Activated CD4-positive, alpha-beta T cell treated with anti-CD3 and anti-CD28 coated beads, Interleukin-2, amount 10 ng/mL, durations not matched to agents 24 days and 14 days (primary cell): ENCODE measurements around the gene IFIT5. TPM values are rescaled to one million over a fixed set of nuclear protein-coding genes. Genes with fewer than 3 reads are reported as not detected.
"Not testable (repeated sequence)": the region's sequence is repeated elsewhere in the genome, so short reads cannot be mapped to it uniquely, and the experiment has no call there.

Experiments used
- DNase-seq: peaks from one replicate; pipeline ENCODE4 v3.0.0; 2022
- H3K27ac Mint-ChIP-seq: one replicate; pipeline ENCODE4 v1.8.0; 2022; ENCODE audit warnings: mild to moderate bottlenecking, mixed read lengths
- H3K27me3 Mint-ChIP-seq: one replicate; pipeline ENCODE4 v1.8.0; 2022; ENCODE audit warnings: mixed read lengths
- H3K36me3 Mint-ChIP-seq: one replicate; pipeline ENCODE4 v1.8.0; 2022; ENCODE audit warnings: low read depth, mild to moderate bottlenecking, mixed read lengths
- H3K4me1 Mint-ChIP-seq: one replicate; pipeline ENCODE4 v1.8.0; 2021; ENCODE audit warnings: mixed read lengths
- H3K4me3 Mint-ChIP-seq: one replicate; pipeline ENCODE4 v1.8.0; 2022; ENCODE audit warnings: mild to moderate bottlenecking, moderate library complexity, mixed read lengths
- H3K9me3 Mint-ChIP-seq: one replicate; pipeline ENCODE4 v1.8.0; 2021; ENCODE audit warnings: mixed read lengths
- intact Hi-C: fragments of 100-400 bp; cut with micrococcal nuclease; formaldehyde crosslinking; loops from one replicate; pipeline ENCODE4 v1.15.1; 2023
- total RNA-seq: library from RNA; stranded (reverse); gene quantifications from 2 replicates; pipeline ENCODE4 v1.2.3, GENCODE V29; 2022

IFIT5 gene
- total RNA-seq, 1 donor from 2014 or later = 9.5 TPM

DNA sequence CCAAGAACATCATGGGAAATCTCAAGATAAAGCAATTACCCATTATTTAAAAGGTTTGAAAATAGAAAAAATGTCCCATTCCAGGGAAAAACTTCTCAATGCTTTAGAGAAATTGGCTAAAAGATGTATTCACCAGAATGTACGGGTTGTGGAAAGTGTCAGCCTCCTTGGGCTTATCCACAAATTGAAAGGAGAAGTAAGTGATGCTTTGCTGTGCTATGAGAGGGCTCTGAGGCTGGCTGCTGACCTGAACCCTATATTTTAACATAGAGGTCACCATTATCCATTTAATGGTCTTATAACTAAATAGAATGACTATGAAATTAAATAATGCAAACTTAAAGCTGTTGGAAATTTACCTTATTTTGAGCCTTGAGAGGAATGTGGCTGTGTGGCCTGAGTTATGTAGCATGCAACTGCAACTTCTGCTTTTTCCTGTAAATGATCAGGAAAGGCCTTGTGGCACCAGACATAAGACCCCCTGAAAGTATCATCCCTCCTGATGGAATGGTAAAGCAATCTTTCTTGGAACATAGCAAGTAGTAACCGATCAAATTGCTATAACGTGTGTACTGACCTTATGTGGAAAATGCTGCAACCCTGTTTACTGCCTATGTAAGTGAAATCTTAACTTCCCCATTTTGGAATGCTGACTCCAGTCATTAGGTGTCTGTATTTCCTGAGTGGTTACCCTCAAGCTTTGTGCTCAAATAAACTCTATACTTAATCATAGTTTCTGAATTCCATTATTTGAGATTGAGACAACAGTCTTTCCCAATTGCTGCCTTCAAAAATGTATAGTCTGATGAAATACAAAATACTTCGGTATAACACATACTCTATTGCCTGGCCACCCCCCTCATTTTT, 29.7 kb upstream of the IFIT5 start:
- H3K4me1 Mint-ChIP-seq = no peaks in the 10 kb centered on the region
- H3K9me3 Mint-ChIP-seq = no peaks in the 10 kb centered on the region
- H3K27ac Mint-ChIP-seq = no peak overlapping the region
- DNase-seq = no peak
- H3K36me3 Mint-ChIP-seq = no peaks in the 10 kb centered on the region
- no peak overlapping the region for H3K4me3 Mint-ChIP-seq
- H3K27me3 Mint-ChIP-seq = peaks cover 22% of the 10 kb centered on the region
- intact Hi-C loops = no loop called here

- no peaks in the 10 kb centered on the region for H3K36me3 Mint-ChIP-seq
- peaks cover 15% of the 10 kb centered on the region for H3K4me1 Mint-ChIP-seq
- intact Hi-C loops = no loop called here
- H3K9me3 Mint-ChIP-seq = no peaks in the 10 kb centered on the region
- no peak for DNase-seq
- peaks cover 12% of the 10 kb centered on the region for H3K27me3 Mint-ChIP-seq
- H3K27ac Mint-ChIP-seq = no peak overlapping the region
- no peak overlapping the region for H3K4me3 Mint-ChIP-seq
Measured at GRCh38 chr10:89388806-89389205, 25.6 kb upstream of the IFIT5 start.

- Mint-ChIP-seq H3K36me3 (no peaks in the 10 kb centered on the region), H3K27ac (no peak overlapping the region), H3K9me3 (no peaks in the 10 kb centered on the region), H3K4me1 (peaks cover 18% of the 10 kb centered on the region), H3K27me3 (peaks cover 12% of the 10 kb centered on the region), H3K4me3 (no peak overlapping the region)
- no peak for DNase-seq
- intact Hi-C loops = no loop called here
Measured at GRCh38 chr10:89389254-89389653, 25.1 kb upstream of the IFIT5 start.

DNA sequence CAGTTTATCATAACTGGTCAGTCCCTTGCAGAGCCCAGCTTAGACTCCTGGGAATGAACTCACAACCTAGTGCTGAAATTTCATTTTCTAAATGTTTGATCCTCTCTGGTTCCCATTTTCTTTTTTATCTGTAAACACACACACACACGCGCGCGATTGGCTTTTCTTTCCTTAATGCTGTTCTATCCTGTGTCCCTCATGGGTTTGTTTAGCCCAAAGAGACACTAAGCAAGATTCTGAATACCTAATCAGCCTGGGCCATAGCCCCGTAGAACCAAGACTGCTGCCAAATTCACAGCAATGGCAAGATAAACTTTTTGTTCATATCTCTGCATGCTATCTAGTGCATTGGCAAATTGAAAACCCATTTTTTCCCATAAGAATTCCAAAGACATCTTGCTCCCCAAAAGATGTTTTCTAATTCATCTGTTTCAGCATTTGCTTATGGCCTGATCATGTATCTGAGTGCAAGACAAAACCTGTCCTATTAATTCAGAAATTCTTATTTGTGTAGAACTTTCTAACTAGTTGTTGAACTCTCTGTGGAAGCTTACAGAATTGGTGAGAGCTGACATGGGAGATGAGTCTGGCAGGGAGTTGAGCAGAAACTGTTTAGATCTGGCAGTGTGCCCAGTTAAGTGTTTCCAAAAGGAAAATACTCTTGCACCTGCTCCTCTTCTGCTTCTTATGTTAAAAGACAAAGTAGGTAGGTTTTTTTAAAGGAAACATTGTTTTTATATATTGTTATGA, 23.7 kb upstream of the IFIT5 start:
- Mint-ChIP-seq H3K9me3 (peaks cover 7% of the 10 kb centered on the region), H3K36me3 (peaks cover 7% of the 10 kb centered on the region), H3K4me1 (peaks cover 25% of the 10 kb centered on the region), H3K27ac (no peak overlapping the region), H3K4me3 (no peak overlapping the region), H3K27me3 (peaks cover 5% of the 10 kb centered on the region)
- intact Hi-C loops = no loop called here
- DNase-seq = no peak

DNA sequence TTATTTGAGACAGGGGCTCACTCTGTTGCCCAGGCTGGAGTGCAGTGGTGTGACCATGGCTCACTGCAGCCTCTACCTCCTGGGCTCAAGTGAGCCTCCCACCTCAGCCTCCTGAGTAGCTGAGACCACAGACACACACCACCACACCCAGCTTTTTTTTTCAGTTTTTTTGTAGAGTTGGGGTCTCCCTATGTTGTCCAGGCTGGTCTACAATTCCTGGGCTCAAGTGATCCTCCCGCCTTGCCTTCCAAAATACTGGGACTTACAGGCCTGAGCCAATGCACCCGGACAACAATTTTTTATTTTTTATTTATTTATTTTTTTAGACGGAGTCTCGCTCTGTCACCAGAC, 23.2 kb upstream of the IFIT5 start:
- DNase-seq, intact Hi-C loops, H3K9me3 Mint-ChIP-seq, H3K4me3 Mint-ChIP-seq, H3K27ac Mint-ChIP-seq, H3K36me3 Mint-ChIP-seq, H3K27me3 Mint-ChIP-seq: not testable (repeated sequence)
- peaks cover 26% of the 10 kb centered on the region for H3K4me1 Mint-ChIP-seq

- peaks cover 2% of the 10 kb centered on the region for H3K27me3 Mint-ChIP-seq
Measured at GRCh38 chr10:89391907-89392756, 22.2 kb upstream of the IFIT5 start, which contains the start of gene IFIT1. TSS of gene IFIT1 (plus strand) at chr10:89392623. CDS start at chr10:89392713, 90 bp downstream.

DNA sequence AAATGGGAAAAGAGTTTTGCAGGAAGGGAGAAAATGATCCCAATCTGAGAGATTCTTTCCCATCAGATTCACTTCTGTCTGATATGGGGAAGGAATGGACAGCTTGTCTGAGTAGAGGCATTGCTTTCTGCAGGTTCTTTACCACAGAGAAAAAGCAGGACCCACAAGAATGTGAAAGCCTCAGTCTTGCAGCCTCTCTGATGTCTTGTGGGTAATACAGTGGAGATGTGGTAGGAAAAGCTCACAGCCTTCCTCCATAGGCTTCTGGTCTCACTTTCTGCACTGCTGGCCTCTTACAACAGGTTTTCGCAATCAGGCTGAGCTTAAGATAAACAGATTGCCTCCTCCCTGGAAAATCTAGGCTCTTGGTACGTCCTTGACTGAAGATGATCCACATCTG, 21.4 kb upstream of the IFIT5 start:
- peak; percentile 76 for DNase-seq
- Mint-ChIP-seq H3K4me3 (peak overlapping the region; percentile 82), H3K9me3 (peaks cover 7% of the 10 kb centered on the region), H3K36me3 (peaks cover 17% of the 10 kb centered on the region), H3K27me3 (no peaks in the 10 kb centered on the region), H3K4me1 (peaks cover 33% of the 10 kb centered on the region), H3K27ac (no peak overlapping the region)
- intact Hi-C loops = loop anchor here (1.0 kb wide), 3 partner anchors 21 to 61 kb away; partner anchors contain the start of gene IFIT5

More at GRCh38 chr10:89391907-89392756, 22.2 kb upstream of the IFIT5 start, which contains the start of gene IFIT1:
- Mint-ChIP-seq H3K27ac (peak within 1 kb of the TSS; percentile 67), H3K36me3 (peaks cover 15% of the 10 kb centered on the region), H3K4me3 (peak within 1 kb of the TSS; percentile 82), H3K9me3 (peaks cover 7% of the 10 kb centered on the region), H3K4me1 (peaks cover 31% of the 10 kb centered on the region)
- intact Hi-C loops = loop anchor here (1.0 kb wide), 3 partner anchors 22 to 60 kb away; partner anchors contain the start of gene IFIT5
- DNase-seq = peak; percentile 88

GRCh38 chr10:89393898-89394297, 20.5 kb upstream of the IFIT5 start:
- no peak for DNase-seq
- Mint-ChIP-seq H3K4me3 (peak overlapping the region; percentile 82), H3K4me1 (peaks cover 36% of the 10 kb centered on the region), H3K36me3 (peaks cover 21% of the 10 kb centered on the region), H3K27me3 (no peaks in the 10 kb centered on the region), H3K27ac (no peak overlapping the region), H3K9me3 (peaks cover 7% of the 10 kb centered on the region)
- intact Hi-C loops = no loop called here

GRCh38 chr10:89395141-89395540, 19.2 kb upstream of the IFIT5 start:
- Mint-ChIP-seq H3K4me3 (peak overlapping the region; percentile 64), H3K9me3 (peaks cover 7% of the 10 kb centered on the region), H3K27me3 (no peaks in the 10 kb centered on the region), H3K4me1 (peaks cover 38% of the 10 kb centered on the region), H3K36me3 (peaks cover 25% of the 10 kb centered on the region), H3K27ac (no peak overlapping the region)
- DNase-seq = no peak
- intact Hi-C loops = no loop called here

GRCh38 chr10:89398003-89398749, 16.2 kb upstream of the IFIT5 start:
- peaks cover 7% of the 10 kb centered on the region for H3K9me3 Mint-ChIP-seq
- no peak overlapping the region for H3K27ac Mint-ChIP-seq
- H3K4me1 Mint-ChIP-seq = peaks cover 31% of the 10 kb centered on the region
- no peaks in the 10 kb centered on the region for H3K27me3 Mint-ChIP-seq
- no peak overlapping the region for H3K4me3 Mint-ChIP-seq
- intact Hi-C loops = no loop called here
- DNase-seq = no peak
- H3K36me3 Mint-ChIP-seq = peaks cover 43% of the 10 kb centered on the region

- intact Hi-C loops = loop anchor here (1.0 kb wide), 1 partner anchor 14 kb away; the partner anchor contains the start of gene IFIT5
- no peak overlapping the region for H3K27ac Mint-ChIP-seq
- peaks cover 53% of the 10 kb centered on the region for H3K36me3 Mint-ChIP-seq
- no peak overlapping the region for H3K4me3 Mint-ChIP-seq
- H3K27me3 Mint-ChIP-seq = no peaks in the 10 kb centered on the region
- peaks cover 6% of the 10 kb centered on the region for H3K9me3 Mint-ChIP-seq
- H3K4me1 Mint-ChIP-seq = peaks cover 26% of the 10 kb centered on the region
- no peak for DNase-seq
Measured at GRCh38 chr10:89399956-89400355, 14.4 kb upstream of the IFIT5 start.

DNA sequence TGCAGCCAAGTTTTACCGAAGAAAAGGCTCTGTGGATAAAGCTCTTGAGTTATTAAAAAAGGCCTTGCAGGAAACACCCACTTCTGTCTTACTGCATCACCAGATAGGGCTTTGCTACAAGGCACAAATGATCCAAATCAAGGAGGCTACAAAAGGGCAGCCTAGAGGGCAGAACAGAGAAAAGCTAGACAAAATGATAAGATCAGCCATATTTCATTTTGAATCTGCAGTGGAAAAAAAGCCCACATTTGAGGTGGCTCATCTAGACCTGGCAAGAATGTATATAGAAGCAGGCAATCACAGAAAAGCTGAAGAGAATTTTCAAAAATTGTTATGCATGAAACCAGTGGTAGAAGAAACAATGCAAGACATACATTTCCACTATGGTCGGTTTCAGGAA, 11.3 kb upstream of the IFIT5 start:
- Mint-ChIP-seq H3K27me3 (no peaks in the 10 kb centered on the region), H3K4me3 (no peak overlapping the region), H3K36me3 (peaks cover 52% of the 10 kb centered on the region), H3K9me3 (peaks cover 9% of the 10 kb centered on the region), H3K27ac (no peak overlapping the region), H3K4me1 (peaks cover 11% of the 10 kb centered on the region)
- intact Hi-C loops = no loop called here
- no peak for DNase-seq
